Liver (tissue), 3 donors: ENCODE measurements around the gene DCAF4.

ENCODE experiments used
- CTCF ChIP-seq: fragments of 150-350 bp; IDR thresholded peaks from 2 replicates; pipeline ENCODE4 v1.5.1; 2017; ENCODE audit warnings: improper control_type of control experiment, low read depth, low read length; ENCODE audit not compliant: missing input control
- EGR1 ChIP-seq, 2 donors: IDR thresholded peaks; 2 replicates each; pipeline ENCODE4 v1.6.1; 2016 to 2018; ENCODE audit warnings: antibody characterized with exemption in 2 of 2, low read depth in 2 of 2
- GABPA ChIP-seq, 2 donors: IDR thresholded peaks in 1 of 2; conservative IDR thresholded peaks in 1 of 2; 2 replicates each; pipeline ENCODE4 v1.6.1; 2016; ENCODE audit warnings: antibody characterized with exemption in 2 of 2, mild to moderate bottlenecking in 1 of 2, moderate library complexity in 1 of 2
- REST ChIP-seq: IDR thresholded peaks from 2 replicates; pipeline ENCODE4 v1.6.1; 2016; ENCODE audit warnings: antibody characterized with exemption, mild to moderate bottlenecking
- SP1 ChIP-seq: IDR thresholded peaks from 2 replicates; pipeline ENCODE4 v1.6.1; 2018; ENCODE audit warnings: antibody characterized with exemption, mild to moderate bottlenecking
- TAF1 ChIP-seq: conservative IDR thresholded peaks from 2 replicates; pipeline ENCODE4 v1.6.1; 2016; ENCODE audit warnings: antibody characterized with exemption, mild to moderate bottlenecking
- donor health status: healthy.
- donor health status: healthy.

GRCh38 chr14:72894323-72894622, 32.0 kb upstream of the DCAF4 start:
- TF ChIP-seq TAF1: no peak
- no peak for TF ChIP-seq SP1
- TF ChIP-seq REST: no peak
- no peak for TF ChIP-seq CTCF
- no peak for TF ChIP-seq GABPA (IDR thresholded peaks at IDR 0.05 in 1 of 2, conservative IDR thresholded peaks at IDR 0.05 in 1 of 2)
- no peak for TF ChIP-seq EGR1 (IDR thresholded peaks at IDR 0.05; ENCODE audit: low read depth in 2 of 2)
